Germinal center (tissue), 1 donor: ENCODE results near the gene NPM3.

Source experiments
- DNase-seq: peaks from one replicate; pipeline ENCODE4 v3.0.0; 2012; ENCODE audit warnings: mixed read lengths, low spot score

NPM3 gene

DNA sequence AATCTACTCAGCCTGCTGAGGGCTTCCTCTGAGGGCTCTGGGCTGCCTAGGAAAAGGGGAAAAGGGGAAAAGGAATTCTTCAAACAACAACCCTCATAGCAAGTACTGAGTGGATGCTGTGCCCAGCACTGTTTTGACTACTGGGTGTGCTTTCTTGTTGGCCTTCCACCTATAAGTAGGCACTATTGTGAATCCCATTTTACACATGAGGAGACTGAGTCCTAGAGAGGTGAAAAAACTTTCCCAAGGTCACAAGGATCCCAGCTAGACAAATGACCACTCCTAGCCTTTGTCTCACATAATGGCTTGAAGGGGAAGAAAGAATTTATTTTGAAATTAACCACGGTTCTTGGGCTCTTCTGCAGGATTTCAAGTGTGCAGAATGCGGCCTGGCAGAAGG, 24.4 kb downstream of the NPM3 start:
- no peak for DNase-seq

DNA sequence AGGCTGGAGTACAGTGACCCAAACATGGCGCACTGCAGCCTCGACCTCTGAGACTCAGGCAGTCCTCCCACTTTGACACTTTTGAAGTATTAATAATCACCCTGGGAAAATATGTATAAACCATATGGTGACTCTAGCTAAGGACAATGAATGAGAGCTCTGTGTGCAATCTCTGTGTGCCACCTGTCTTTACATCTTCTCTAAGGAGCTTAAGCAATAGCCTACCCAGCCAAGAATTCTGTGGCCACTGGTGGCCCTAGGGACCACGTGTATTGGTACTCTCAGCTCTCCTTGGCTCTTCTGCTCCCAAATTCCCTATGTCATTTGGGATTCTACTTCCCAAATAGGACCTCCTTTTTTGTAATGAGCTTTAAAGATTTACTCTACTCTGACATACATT, 31.0 kb downstream of the NPM3 start:
- no peak for DNase-seq

DNA sequence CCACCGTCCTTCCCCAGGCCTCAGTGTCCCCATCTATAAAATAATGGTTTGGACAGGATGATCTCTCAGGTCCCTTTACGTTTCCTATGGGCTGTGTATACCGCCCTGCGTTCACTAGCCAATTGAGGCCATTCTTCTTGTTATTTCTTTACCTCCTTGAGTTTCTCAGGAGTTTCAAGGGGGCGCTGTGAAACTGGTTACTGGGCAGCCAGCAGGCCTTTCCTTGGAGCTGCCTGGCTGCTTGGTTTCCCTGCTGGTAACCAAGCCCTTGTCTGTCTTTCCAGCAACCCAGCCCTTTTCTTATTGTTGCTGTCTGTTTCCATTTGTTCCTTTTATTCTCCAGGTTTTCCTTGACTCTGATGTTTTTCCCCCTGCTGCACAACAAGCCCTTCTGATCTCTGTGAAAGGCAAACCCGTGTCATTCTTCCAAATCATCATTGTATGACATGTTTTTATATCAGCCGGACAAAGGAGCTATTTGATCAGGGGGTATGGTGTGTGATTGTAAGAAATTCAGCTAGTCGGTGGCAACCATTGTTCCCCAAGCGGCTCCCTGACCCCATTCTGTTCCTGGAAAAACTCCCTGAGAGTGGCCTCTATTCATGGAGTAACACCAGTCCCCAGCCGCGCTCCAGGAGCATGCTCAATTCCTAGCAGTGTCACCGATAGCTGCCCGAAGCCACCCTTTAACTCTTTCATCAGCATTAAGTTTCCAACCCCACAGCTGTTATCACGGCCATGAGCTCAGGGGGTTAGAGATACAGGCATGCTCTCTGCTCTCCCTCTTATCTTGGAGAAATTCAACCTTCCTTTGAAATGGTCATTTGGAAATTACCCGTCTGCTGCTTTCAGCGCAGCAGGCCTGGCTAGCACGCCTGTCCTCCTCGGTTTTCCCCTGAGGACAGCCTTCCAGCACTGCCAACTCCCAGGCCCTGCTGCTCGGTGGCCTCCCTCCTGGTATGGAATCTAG, 33.9 kb downstream of the NPM3 start:
- no peak for DNase-seq

DNA sequence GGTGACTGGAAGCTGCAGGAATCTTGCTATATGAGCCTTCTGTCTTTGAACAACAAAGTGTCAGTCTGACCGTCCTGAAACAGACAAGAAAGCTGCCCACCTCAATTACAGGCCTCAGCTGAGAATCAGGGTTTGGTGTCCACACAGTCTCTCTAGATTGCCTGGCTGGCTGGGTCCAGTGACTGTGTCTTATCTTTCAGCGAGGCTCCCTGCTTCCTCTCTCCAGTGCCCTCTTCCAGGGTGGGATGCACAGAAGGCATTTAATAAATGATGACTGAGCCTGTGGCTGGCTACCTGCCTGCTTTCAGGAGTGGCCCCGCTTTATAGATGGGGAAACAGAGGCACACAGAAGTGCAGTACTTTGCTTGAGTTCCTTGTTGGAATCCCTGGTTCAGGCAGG, 34.8 kb downstream of the NPM3 start:
- DNase-seq, result no peak

DNA sequence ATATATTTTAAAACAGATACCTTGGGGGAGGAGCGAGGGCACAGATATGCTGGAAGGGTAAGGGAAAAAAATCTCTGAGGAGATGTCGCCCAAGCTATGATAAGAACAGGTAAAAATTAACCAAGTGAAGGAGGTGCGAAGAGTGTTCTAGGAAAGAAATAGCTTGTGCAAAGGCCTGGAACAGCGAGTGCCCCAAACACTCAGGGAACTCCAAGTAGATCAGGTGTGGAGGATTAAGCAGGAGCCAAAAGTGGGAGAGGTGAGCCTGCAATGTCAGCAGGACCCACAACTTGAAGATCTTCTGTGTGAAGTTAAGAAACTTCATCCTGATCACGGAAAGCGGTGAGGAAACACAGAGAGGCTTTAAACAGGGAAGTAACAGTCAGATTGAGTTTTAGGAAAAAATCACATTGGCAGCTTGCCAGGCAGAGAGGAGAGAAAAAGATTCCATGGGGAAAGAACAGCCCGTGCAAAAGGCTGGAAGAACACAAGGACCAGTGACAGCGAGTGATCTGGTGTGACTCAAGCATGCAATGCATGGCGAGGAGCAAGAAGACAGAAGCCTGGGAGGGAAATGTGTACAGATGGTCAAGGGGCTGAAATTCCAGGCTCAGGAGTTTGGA, 38.1 kb downstream of the NPM3 start:
- DNase-seq, result no peak

DNA sequence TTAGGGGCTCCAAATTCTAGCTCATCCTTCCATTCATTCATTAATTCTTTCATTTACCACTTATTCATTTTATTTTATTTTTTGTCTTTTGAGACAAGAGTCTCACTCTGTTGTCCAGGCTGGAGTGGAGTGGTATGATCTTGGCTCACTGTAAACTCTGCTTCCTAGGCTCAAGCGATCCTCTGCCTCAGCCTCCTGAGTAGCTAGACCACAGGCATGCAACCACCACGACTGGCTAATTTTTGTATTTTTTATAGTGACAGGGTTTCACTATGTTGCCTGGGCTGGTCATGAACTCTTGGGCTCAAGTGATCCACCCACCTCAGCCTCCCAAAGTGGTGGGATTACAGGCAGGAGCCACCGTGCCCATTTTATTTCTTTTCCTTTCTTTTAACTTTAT, 39.0 kb downstream of the NPM3 start:
- no peak for DNase-seq

DNA sequence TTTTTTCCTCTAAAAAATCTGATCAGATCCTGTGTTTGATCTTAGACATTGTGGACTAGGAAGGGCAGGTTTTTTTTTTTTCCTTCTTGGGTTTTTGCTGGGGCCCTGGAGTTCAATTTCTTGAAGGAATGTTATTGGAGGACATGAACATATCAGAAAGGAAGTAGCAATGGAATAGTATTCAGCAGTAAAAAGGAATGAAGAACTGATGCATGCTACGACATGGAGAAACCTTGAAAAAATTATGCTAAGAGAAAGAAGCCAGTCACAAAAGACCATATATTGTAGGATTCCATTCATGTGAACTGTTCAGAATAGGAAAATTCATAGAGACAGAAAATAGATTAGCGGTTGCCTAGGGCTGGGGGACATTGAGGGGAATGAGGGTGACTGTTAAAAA, 41.3 kb downstream of the NPM3 start:
- no peak for DNase-seq

DNA sequence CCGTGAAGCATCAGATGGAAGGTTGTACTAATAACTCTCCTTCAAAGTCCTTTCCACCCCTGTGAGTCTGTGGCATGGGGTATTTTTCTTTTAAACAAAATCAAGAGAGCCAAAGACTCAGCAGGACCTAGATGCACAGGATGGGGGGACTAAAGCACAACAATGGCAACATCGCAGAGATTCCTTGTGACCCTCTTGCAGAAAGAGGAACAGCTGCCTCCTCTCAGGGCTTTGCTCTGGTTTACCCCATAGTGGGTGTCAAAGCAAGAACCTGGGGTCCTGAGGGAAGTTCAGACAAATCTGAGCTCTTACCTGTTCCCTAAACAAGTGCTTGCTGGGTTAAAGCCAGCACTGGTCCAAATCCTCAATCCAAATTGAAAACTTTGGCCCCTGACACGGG, 46.6 kb downstream of the NPM3 start:
- DNase-seq, result no peak

DNA sequence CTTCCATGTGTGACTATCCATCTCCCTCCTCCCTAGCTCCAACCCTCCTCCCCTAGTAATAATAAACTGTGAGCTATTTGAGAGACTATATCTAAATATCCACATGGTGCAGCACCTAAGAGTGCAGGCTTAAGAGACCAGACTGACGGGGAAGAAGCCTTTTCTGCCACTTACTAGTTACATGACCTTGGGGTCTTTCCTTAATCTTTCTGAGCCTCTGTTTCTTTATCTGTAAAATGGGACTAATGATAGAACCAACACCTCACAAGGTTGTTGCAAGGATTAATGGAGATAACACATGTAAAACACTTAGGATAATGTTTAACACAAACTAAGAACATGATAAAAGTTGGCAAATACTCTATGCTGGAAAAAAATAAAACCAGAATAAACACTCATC, 51.1 kb downstream of the NPM3 start:
- no peak for DNase-seq
